WTC11 (cell line): ENCODE data around the gene CARMIL1. TPM values are rescaled to one million over a fixed set of nuclear protein-coding genes. Genes with fewer than 3 reads are reported as not detected.

Experiments used
- ATAC-seq: fragments of 200-7000 bp; cut with Tn5 transposase; 2 replicates; pipeline ENCODE4 v1.10.0; 2021; ENCODE audit warnings: mild to moderate bottlenecking, moderate library complexity
- CTCF ChIA-PET: fragments of 300-600 bp; sonication (Branson Sonifier 250); formaldehyde crosslinking; loops from one replicate; lab custom pipeline; 2021; ENCODE audit warnings: antibody characterized with exemption; lab: Charles Lee
- POLR2A ChIA-PET: fragments of 350-600 bp; sonication (Branson Sonifier 250); formaldehyde crosslinking; loops from one replicate; lab custom pipeline; 2021; ENCODE audit warnings: antibody characterized with exemption; lab: Charles Lee
- DNase-seq: peaks from one replicate; pipeline ENCODE4 v3.0.0; 2021; ENCODE audit warnings: low spot score
- H3K27ac Mint-ChIP-seq: 2 replicates; pipeline ENCODE4 v1.8.0; 2021; ENCODE audit warnings: mixed read lengths
- H3K27me3 Mint-ChIP-seq: 2 replicates; pipeline ENCODE4 v1.8.0; 2021; ENCODE audit warnings: low read depth, mild to moderate bottlenecking, moderate library complexity, mixed read lengths
- H3K36me3 Mint-ChIP-seq: 2 replicates; pipeline ENCODE4 v1.8.0; 2021; ENCODE audit warnings: mixed read lengths
- H3K4me1 Mint-ChIP-seq: 2 replicates; pipeline ENCODE4 v1.8.0; 2022; ENCODE audit warnings: mixed read lengths
- H3K4me3 Mint-ChIP-seq: 2 replicates; pipeline ENCODE4 v1.8.0; 2021; ENCODE audit warnings: mild to moderate bottlenecking, moderate library complexity, mixed read lengths
- H3K9me3 Mint-ChIP-seq: 2 replicates; pipeline ENCODE4 v1.8.0; 2021; ENCODE audit warnings: mixed read lengths
- ATF1 ChIP-seq: sonication (generic); formaldehyde crosslinking; IDR thresholded peaks from 2 replicates; pipeline ENCODE4 v1.8.1; 2023; ENCODE audit warnings: mild to moderate bottlenecking, moderate library complexity, missing genetic modification reagents
- ATF3 ChIP-seq: sonication (generic); formaldehyde crosslinking; conservative IDR thresholded peaks from 2 replicates; pipeline ENCODE4 v1.8.1; 2022; ENCODE audit warnings: mild to moderate bottlenecking, missing genetic modification reagents
- CREM ChIP-seq: sonication (generic); formaldehyde crosslinking; IDR thresholded peaks from 2 replicates; pipeline ENCODE4 v1.8.1; 2022; ENCODE audit warnings: mild to moderate bottlenecking, missing genetic modification reagents, moderate library complexity
- ESRRA ChIP-seq: sonication (generic); formaldehyde crosslinking; IDR thresholded peaks from 2 replicates; pipeline ENCODE4 v1.8.1; 2022; ENCODE audit warnings: mild to moderate bottlenecking, missing genetic modification reagents, borderline replicate concordance
- HMGA2 ChIP-seq: fragments of 250-450 bp; sonication (Bioruptor Pico); IDR thresholded peaks from 2 replicates; pipeline ENCODE4 v1.4.0; 2021; ENCODE audit warnings: mild to moderate bottlenecking, moderate library complexity
- HMGXB4 ChIP-seq: sonication (generic); formaldehyde crosslinking; IDR thresholded peaks from 2 replicates; pipeline ENCODE4 v1.8.1; 2023; ENCODE audit warnings: mild to moderate bottlenecking, moderate library complexity, missing genetic modification reagents
- JAZF1 ChIP-seq: fragments of 250-450 bp; sonication (Bioruptor Pico); IDR thresholded peaks from 2 replicates; pipeline ENCODE4 v1.9.0; 2021; ENCODE audit warnings: moderate library complexity, mild to moderate bottlenecking, inconsistent platforms
- MAX ChIP-seq: sonication (generic); formaldehyde crosslinking; IDR thresholded peaks from 2 replicates; pipeline ENCODE4 v1.8.0; 2022; ENCODE audit warnings: mild to moderate bottlenecking, missing genetic modification reagents
- RORB ChIP-seq: fragments of 250-450 bp; sonication (Bioruptor Pico); IDR thresholded peaks from 2 replicates; pipeline ENCODE4 v1.9.0; 2021; ENCODE audit warnings: mild to moderate bottlenecking
- SMAD3 ChIP-seq: sonication (generic); formaldehyde crosslinking; IDR thresholded peaks from 2 replicates; pipeline ENCODE4 v1.8.0; 2022; ENCODE audit warnings: missing genetic modification reagents, mild to moderate bottlenecking, borderline replicate concordance
- SP1 ChIP-seq: sonication (generic); formaldehyde crosslinking; conservative IDR thresholded peaks from 2 replicates; pipeline ENCODE4 v1.8.1; 2022; ENCODE audit warnings: missing genetic modification reagents
- ZBTB21 ChIP-seq: sonication (generic); formaldehyde crosslinking; IDR thresholded peaks from 2 replicates; pipeline ENCODE4 v1.8.1; 2023; ENCODE audit warnings: mild to moderate bottlenecking, missing genetic modification reagents, borderline replicate concordance
- ZNF263 ChIP-seq: sonication (generic); formaldehyde crosslinking; IDR thresholded peaks from 2 replicates; pipeline ENCODE4 v1.8.1; 2022; ENCODE audit warnings: low read depth, mild to moderate bottlenecking, moderate library complexity, missing genetic modification reagents
- ZNF396 ChIP-seq: fragments of 250-450 bp; sonication (Bioruptor Pico); IDR thresholded peaks from 2 replicates; pipeline ENCODE4 v1.8.0; 2021; ENCODE audit warnings: mild to moderate bottlenecking, moderate library complexity, borderline replicate concordance
- ZNF425 ChIP-seq: fragments of 250-450 bp; sonication (Bioruptor Pico); conservative IDR thresholded peaks from 2 replicates; pipeline ENCODE4 v1.9.0; 2021; ENCODE audit warnings: mild to moderate bottlenecking
- ZNF512 ChIP-seq: sonication (generic); formaldehyde crosslinking; IDR thresholded peaks from 2 replicates; pipeline ENCODE4 v1.8.1; 2022; ENCODE audit warnings: missing genetic modification reagents, borderline replicate concordance
- ZSCAN18 ChIP-seq: fragments of 250-450 bp; sonication (Bioruptor Pico); IDR thresholded peaks from 2 replicates; pipeline ENCODE4 v2.1.2; 2022; ENCODE audit warnings: mild to moderate bottlenecking, moderate library complexity
- total RNA-seq: library from RNA; stranded (reverse); gene quantifications from 3 replicates; pipeline ENCODE4 v1.2.3, GENCODE V29; 2021

Gene CARMIL1
- total RNA-seq, 1 experiment from 2014 or later = 36.2 TPM

- no peaks in the 10 kb centered on the region for H3K27me3 Mint-ChIP-seq
Measured at GRCh38 chr6:25404091-25404490, 124.9 kb downstream of the CARMIL1 start.

GRCh38 chr6:25404693-25405169 is 125.6 kb downstream of the CARMIL1 start:
- DNase-seq = no peak
- ATAC-seq = no peak
- no peak for TF ChIP-seq SP1
- no peak for TF ChIP-seq ZBTB21
- TF ChIP-seq ATF1 = no peak
- TF ChIP-seq HMGXB4 (CRISPR knock-in tag) = no peak
- no peak for TF ChIP-seq JAZF1 (CRISPR knock-in tag)
- no peaks in the 10 kb centered on the region for H3K27me3 Mint-ChIP-seq
- peak overlapping the region; percentile 35 for H3K27ac Mint-ChIP-seq
- peaks cover 30% of the 10 kb centered on the region for H3K4me1 Mint-ChIP-seq
- no peaks in the 10 kb centered on the region for H3K36me3 Mint-ChIP-seq
- H3K9me3 Mint-ChIP-seq = no peaks in the 10 kb centered on the region
- ChIA-PET CTCF (interaction anchor here (1.5 kb wide), 1 partner anchor 37 kb away, joined by 3 read pairs; no protein-coding TSS in a partner anchor), POLR2A (no interaction called here)
- no peak overlapping the region for H3K4me3 Mint-ChIP-seq

More at GRCh38 chr6:25404091-25404490, 124.9 kb downstream of the CARMIL1 start:
- Mint-ChIP-seq H3K36me3 (no peaks in the 10 kb centered on the region), H3K27ac (no peak overlapping the region), H3K4me3 (no peak overlapping the region), H3K4me1 (peaks cover 28% of the 10 kb centered on the region), H3K9me3 (no peaks in the 10 kb centered on the region)
- ChIA-PET CTCF (interaction anchor here (1.4 to 1.5 kb wide), 2 partner anchors 37 to 125 kb away, joined by 3 read pairs; partner anchors contain the start of gene CARMIL1), POLR2A (interaction anchor here (0.9 kb wide), 1 partner anchor 9 kb away, joined by 3 read pairs; no protein-coding TSS in a partner anchor)
- no peak for TF ChIP-seq ZSCAN18 (CRISPR knock-in tag)
- TF ChIP-seq SMAD3 (CRISPR knock-in tag) = no peak
- TF ChIP-seq MAX = no peak
- TF ChIP-seq CREM (CRISPR knock-in tag) = no peak
- TF ChIP-seq ZNF396 (CRISPR knock-in tag) = no peak
- TF ChIP-seq RORB = no peak
- no peak for TF ChIP-seq ZNF263 (CRISPR knock-in tag)
- TF ChIP-seq ESRRA (CRISPR knock-in tag) = no peak
- no peak for TF ChIP-seq ATF3 (CRISPR knock-in tag)
- no peak for TF ChIP-seq HMGA2
- TF ChIP-seq ZNF512 = no peak
- no peak for TF ChIP-seq ZNF425 (CRISPR knock-in tag)
- no peak for DNase-seq
- ATAC-seq = no peak
